ENCODE measurements around the gene NUP37. TPM values are rescaled to one million over a fixed set of nuclear protein-coding genes. Genes with fewer than 3 reads are reported as not detected.

NUP37 gene
- total RNA-seq, 1 experiment from 2014 or later = 77.5 TPM

- H3K4me2 ChIP-seq (ENCODE audit: low read length) = no peak overlapping the region
- POLR2A ChIA-PET = no interaction called here
- DNase-seq (ENCODE audit: low read depth, low spot score) (no peak), ATAC-seq (no peak; the same call in 1 of the 2 replicates)
- H3K27ac ChIP-seq (ENCODE audit: low read depth, low read length) = no peak overlapping the region
- no peak overlapping the region for H3K4me3 ChIP-seq (replicated peaks in 1 of 2; ENCODE audit: low read depth in 1 of 2, low read length in 2 of 2)
- peaks cover 21% of the 10 kb centered on the region for H3K79me2 ChIP-seq (ENCODE audit: insufficient read depth, low read length)
- no peak for TF ChIP-seq EGR1 (IDR thresholded peaks at IDR 0.05; ENCODE audit: low read depth)
- TF ChIP-seq ZNF274 (IDR thresholded peaks at IDR 0.05; ENCODE audit: low read depth, low read length) = no peak
- no peak for TF ChIP-seq ATF3 (IDR thresholded peaks at IDR 0.05)
- TF ChIP-seq ZBTB33 (IDR thresholded peaks at IDR 0.05; ENCODE audit: extremely low read depth, insufficient replicate concordance, low read length) = no peak
- no peak for TF ChIP-seq TCF7L2 (IDR thresholded peaks at IDR 0.05; ENCODE audit: borderline replicate concordance, extremely low read depth, insufficient read depth, insufficient read length)
- TF ChIP-seq EZH2 (IDR thresholded peaks at IDR 0.05) = no peak
- TF ChIP-seq POLR2A (IDR thresholded peaks at IDR 0.05; ENCODE audit: borderline replicate concordance, extremely low read depth, insufficient read depth, insufficient read length) = no peak
- TF ChIP-seq, protein P1, sequence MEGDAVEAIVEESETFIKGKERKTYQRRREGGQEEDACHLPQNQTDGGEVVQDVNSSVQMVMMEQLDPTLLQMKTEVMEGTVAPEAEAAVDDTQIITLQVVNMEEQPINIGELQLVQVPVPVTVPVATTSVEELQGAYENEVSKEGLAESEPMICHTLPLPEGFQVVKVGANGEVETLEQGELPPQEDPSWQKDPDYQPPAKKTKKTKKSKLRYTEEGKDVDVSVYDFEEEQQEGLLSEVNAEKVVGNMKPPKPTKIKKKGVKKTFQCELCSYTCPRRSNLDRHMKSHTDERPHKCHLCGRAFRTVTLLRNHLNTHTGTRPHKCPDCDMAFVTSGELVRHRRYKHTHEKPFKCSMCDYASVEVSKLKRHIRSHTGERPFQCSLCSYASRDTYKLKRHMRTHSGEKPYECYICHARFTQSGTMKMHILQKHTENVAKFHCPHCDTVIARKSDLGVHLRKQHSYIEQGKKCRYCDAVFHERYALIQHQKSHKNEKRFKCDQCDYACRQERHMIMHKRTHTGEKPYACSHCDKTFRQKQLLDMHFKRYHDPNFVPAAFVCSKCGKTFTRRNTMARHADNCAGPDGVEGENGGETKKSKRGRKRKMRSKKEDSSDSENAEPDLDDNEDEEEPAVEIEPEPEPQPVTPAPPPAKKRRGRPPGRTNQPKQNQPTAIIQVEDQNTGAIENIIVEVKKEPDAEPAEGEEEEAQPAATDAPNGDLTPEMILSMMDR (IDR thresholded peaks at IDR 0.05 in 2 of 3, conservative IDR thresholded peaks at IDR 0.05 in 1 of 3; ENCODE audit: borderline replicate concordance in 1 of 3, insufficient read depth in 1 of 3, low read depth in 2 of 3, low read length in 2 of 3) = no peak
- no peak for TF ChIP-seq RAD21 (IDR thresholded peaks at IDR 0.05; ENCODE audit: low read depth)
- no peak for TF ChIP-seq MAX (IDR thresholded peaks at IDR 0.05)
- TF ChIP-seq SP1 (IDR thresholded peaks at IDR 0.05; ENCODE audit: low read depth) = no peak
- TF ChIP-seq JUND (IDR thresholded peaks at IDR 0.05) = no peak
- TF ChIP-seq CBX3 (IDR thresholded peaks at IDR 0.05; ENCODE audit: low read depth) = no peak
- no peak for TF ChIP-seq REST (IDR thresholded peaks at IDR 0.05; ENCODE audit: low read depth)
- TF ChIP-seq YY1 (IDR thresholded peaks at IDR 0.05; ENCODE audit: extremely low read depth, insufficient replicate concordance, low read depth, low read length) = no peak
- CTCF ChIA-PET = no interaction called here
- H3K9me2 ChIP-seq (ENCODE audit: insufficient read depth) = no peaks in the 10 kb centered on the region
- no peak overlapping the region for H3K9ac ChIP-seq (ENCODE audit: low read length)
- H2AFZ ChIP-seq (ENCODE audit: low read depth, low read length, poor library complexity, severe bottlenecking) = no peak overlapping the region
- intact Hi-C loops (cut with micrococcal nuclease) = no loop called here
- no TSS peak for BruUV-seq (replicated peaks)
- H3K4me1 ChIP-seq (ENCODE audit: control insufficient read depth in 1 of 2, insufficient read depth in 2 of 2, low read length in 2 of 2) = no peaks in the 10 kb centered on the region
- H3K36me3 ChIP-seq (ENCODE audit: control insufficient read depth in 1 of 2, insufficient read depth in 2 of 2, low read length in 2 of 2) = peaks cover 23 to 68% of the 10 kb centered on the region in 2 experiments; a peak in 3 of 4 replicates
- RAD21 ChIA-PET (ENCODE audit: low non-redundant PET in 1 of 2, low total read pairs in 2 of 2, uncharacterized antibody in 2 of 2, unreplicated experiment in 2 of 2) = no interaction called here
- no peaks in the 10 kb centered on the region for H3K27me3 ChIP-seq (ENCODE audit: insufficient read depth, low read length)
- no peaks in the 10 kb centered on the region for H4K20me1 ChIP-seq (ENCODE audit: insufficient read depth)
- H3K9me3 ChIP-seq (ENCODE audit: control insufficient read depth in 1 of 2, insufficient read depth in 1 of 2, low read depth in 1 of 2, low read length in 2 of 2) = peaks cover 0 to 6% of the 10 kb centered on the region in 2 experiments; a peak in 3 of 4 replicates
Measured at GRCh38 chr12:102106905-102107304, 13.0 kb downstream of the NUP37 start.

All from HCT116 (cell line).